Activated T-helper 9 cell treated with anti-CD3 and anti-CD28 coated beads, Interleukin-2, amount 50 U/mL, for 16 hours (primary cell): Measurements from ENCODE around the gene HPD.
"Not testable (repeated sequence)": the region's sequence is repeated elsewhere in the genome, so short reads cannot be mapped to it uniquely, and the experiment has no call there.

ENCODE experiments used
- DNase-seq: peaks from one replicate; pipeline ENCODE4 v3.0.0-alpha.2; 2020; ENCODE audit warnings: low read depth

Gene HPD

GRCh38 chr12:121798787-121799155 lies 59.9 kb downstream of the HPD start:
- DNase-seq = no peak

DNA sequence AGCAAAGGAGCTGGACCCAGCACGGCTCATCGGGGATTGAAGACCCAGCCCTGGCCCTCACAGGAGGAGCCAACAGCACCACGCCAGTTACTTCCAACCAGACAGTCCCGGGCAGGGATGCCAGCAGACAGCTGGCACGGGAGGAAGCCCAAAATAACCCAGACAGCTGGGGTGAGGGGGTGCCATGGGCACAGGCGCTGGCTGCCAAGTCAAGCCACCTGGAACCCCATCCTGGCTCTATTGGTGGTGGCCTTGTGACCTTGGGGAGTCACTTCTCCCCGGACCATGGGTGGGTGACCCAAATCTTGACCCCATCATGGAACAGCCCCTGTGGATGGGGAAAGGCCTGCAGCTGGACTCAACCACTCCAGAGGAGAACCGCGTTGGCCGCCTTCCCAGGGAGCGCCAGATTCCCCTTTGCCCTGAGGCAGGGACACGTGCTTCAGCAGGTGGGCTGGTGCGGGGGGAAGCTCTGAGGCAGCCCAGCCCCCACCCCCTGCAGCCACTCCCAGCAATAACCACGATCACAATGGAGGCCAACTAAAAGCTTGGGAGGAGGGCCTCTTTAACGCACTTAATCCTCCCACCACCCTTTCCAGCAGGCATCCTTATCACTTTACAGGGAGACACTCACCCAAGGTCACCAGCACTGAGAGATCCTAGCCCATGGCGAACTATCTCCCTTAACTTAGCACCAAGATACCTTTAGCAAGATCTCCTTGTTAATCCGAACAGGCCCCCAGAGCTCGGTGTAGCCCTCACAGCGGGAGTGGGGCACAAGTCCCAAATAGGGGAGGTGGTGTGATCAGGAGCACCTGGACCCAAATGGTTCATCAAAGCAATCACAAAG lies 60.5 kb downstream of the HPD start:
- DNase-seq = no peak

DNA sequence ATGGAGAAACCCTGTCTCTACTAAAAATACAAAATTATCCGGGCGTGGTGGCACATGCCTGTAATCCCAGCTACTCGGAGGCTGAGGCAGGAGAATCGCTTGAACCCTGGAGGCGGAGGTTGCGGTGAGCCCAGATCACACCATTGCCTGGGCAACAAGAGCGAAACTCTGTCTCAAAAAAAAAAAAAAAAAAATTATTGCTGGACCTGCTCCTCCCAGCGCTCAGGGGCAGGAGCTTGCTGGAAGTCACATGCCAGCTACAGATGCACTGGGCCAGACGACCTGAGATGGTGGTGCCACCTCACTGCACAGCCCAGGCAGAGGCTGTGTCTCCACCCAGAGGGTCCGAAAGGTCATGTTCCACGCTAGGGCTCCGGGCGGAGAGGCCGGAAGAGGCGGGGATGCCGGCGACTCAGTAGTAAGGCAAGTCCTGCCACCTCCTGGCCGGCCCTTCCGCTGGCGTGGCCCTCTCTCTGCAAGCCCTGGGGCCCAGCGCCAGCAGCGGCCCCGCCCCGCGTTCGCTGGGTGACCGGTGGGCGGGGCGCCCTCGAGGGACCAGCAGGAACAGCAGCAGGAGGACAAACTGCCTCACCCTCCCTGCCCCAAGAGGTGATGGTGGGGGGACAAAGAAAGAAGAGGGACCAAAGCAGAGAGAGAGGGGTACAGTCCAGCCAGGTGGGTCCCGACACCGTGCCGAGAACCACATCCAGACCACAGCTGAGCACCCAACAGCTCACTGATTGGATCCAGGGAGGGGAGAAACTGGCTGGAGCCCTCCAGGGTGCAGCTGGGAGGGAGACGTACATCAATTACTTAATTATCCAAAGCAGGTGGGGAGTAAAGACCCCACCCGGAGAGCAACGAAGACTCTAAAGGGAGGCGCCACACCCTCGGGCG lies 61.6 kb downstream of the HPD start:
- DNase-seq = no peak

- peak; percentile 80 for DNase-seq
These were observed 63.4 kb downstream of the HPD start for GRCh38 chr12:121795034-121795968.

DNA sequence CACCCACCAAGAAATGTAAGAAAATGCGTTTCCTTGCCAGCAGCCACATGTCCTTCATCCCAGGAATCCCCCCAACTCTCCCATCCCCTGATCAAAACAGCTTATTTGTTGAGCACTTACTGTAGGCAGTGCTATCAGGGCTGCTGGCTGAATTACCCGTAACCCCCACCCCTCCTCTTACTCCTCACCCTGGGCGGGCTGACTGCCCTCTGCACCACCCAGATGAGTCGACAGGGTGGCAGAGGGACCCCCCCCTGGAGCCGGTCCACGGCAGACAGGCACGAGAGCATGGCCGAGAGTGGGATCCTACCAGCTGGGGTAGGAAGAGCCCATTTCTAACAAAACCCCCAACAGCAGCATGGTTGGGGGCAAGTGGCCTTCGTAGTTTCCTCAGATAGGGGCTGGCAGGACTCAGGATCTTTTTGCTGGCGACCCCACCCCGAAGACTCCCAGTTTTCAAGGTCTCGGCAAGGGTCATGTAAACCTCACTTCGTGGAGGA lies 64.1 kb downstream of the HPD start:
- no peak for DNase-seq

- peak; percentile 93 for DNase-seq
These were observed 64.7 kb downstream of the HPD start for GRCh38 chr12:121793838-121794533.

- peak; percentile 58 for DNase-seq
These were observed 65.2 kb downstream of the HPD start, which contains the start of gene RHOF for GRCh38 chr12:121793440-121793837. Gene RHOF, minus strand, starts transcription at chr12:121793688. Its CDS starts 55 bp downstream, at chr12:121793633.

- DNase-seq = no peak
These were observed 65.8 kb downstream of the HPD start for GRCh38 chr12:121792607-121793439.

GRCh38 chr12:121791671-121792551 lies 66.7 kb downstream of the HPD start:
- no peak for DNase-seq

DNA sequence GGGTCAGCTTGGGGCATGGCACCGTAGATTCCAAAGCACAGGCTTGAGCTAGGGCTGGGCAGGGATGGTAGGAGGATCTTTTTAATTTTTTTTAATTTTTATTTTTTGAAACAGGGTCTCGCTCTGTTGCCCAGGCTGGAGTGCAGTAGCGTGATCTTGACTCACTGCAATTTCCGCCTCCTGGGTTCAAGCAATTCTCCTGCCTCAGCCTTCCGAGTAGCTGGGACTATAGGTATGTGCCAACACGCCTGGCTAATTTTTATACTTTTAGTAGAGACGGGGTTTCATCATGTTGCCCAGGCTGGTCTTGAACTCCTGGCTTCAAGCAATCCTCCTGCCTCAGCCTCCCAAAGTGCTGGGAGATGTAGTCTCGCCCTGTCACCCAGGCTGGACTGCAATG lies 67.9 kb downstream of the HPD start:
- DNase-seq = not testable (repeated sequence)

DNA sequence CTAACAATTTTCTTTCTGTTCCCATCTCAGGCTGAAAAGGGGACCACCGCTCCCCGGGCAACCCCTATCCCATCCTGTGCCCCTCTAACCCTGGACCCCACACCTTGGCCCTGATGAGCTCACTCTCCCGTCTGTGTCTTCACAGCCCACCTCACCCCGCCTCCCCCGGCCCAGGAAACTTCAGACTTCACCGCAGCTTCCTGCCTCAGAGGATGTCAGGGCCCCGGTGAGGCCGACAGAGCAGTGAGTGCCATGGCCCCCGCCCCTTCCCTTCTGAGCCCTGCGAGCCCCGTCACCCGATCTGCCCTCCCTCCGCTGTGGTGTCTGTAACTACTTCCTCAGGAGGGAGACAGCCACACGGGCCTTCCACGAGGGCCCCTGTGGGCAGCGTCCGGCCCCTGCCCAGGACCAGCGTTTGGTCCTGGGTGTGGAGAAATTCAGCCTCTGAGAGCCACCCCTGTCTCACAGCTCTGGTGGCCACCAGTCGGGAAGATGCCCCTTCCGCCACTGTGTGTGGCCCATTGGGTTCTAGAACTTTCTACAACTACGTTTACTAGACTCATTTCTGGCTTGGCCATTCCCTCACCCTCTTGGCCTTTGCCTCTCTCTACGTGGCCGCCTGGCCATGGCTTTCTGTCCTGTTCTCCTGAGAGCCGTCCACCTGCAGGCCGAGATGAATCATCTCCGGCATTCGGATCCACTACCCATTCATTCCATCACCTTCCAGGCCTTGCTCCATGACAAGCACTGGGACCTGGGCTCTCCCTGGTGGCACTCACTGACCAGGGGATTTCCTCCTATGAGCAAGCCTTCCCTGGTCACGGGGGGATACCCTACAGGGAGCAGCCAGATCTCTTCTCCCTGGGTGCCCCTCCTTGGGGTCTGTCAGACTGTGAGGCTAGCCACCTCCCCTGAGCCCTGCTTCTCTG lies 68.6 kb downstream of the HPD start:
- DNase-seq = peak; percentile 90
